Body of pancreas (tissue), 4 donors: Measurements from ENCODE around the gene MAP3K20. TPM values are rescaled to one million over a fixed set of nuclear protein-coding genes. Genes with fewer than 3 reads are reported as not detected.

ENCODE experiments used
- ATAC-seq: fragments of 150-250 bp; one replicate; pipeline ENCODE4 v1.9.1; 2016
- DNase-seq, 4 donors: peaks; one replicate each; pipeline ENCODE4 v3.0.0-alpha.2; 2019
- H3K27ac ChIP-seq, 4 donors: fragments of 200-600 bp; sonication (generic); 1 replicate in 3 of 4; 2 replicates in 1 of 4; pipeline versions ENCODE4 v1.5.1 to v1.6.1; 2016 to 2019; ENCODE audit warnings: mild to moderate bottlenecking in 1 of 4, mixed read lengths in 1 of 4, moderate library complexity in 1 of 4
- H3K27me3 ChIP-seq, 2 donors: fragments of 200-600 bp; sonication (generic); one replicate each; pipeline ENCODE4 v1.6.0; 2016; ENCODE audit warnings: mild to moderate bottlenecking in 1 of 2
- H3K36me3 ChIP-seq, 2 donors: fragments of 200-600 bp; sonication (generic); replicated peaks in 1 of 2; 2 replicates each; pipeline ENCODE4 v1.5.1; 2016; ENCODE audit warnings: low read depth in 2 of 2; ENCODE audit not compliant: insufficient read depth in 1 of 2
- H3K4me1 ChIP-seq: fragments of 200-600 bp; sonication (generic); one replicate; pipeline ENCODE4 v1.6.0; 2016
- H3K4me3 ChIP-seq, 2 donors: fragments of 200-600 bp; sonication (generic); 1 replicate in 1 of 2; 2 replicates in 1 of 2; pipeline ENCODE4 v1.5.1; 2016 to 2019
- H3K9me3 ChIP-seq, 3 donors: fragments of 200-600 bp; sonication (generic); 1 replicate in 2 of 3; 2 replicates in 1 of 3; pipeline ENCODE4 v1.5.1; 2016
- CTCF ChIP-seq, 7 experiments: fragments of 450-650 bp in 4 of 7; fragments of 200-600 bp in 3 of 7; sonication (generic) in 3 of 7; IDR thresholded peaks; one replicate each; pipeline ENCODE4 v1.5.1; 2016 to 2019; ENCODE audit warnings: antibody characterized with exemption in 7 of 7
- POLR2A ChIP-seq, 3 donors: fragments of 450-650 bp; IDR thresholded peaks; one replicate each; pipeline ENCODE4 v1.6.1; 2016; ENCODE audit warnings: antibody characterized with exemption in 3 of 3, mild to moderate bottlenecking in 2 of 3
- WGBS, 2 donors: methylation state at CpG; one replicate each; pipeline ENCODE4 v1.1.5; 2017; 5-methylcytosine and 5-hydroxymethylcytosine counted together
- intact Hi-C: fragments of 100-400 bp; cut with DNase I; formaldehyde crosslinking; loops from one replicate; pipeline ENCODE4 v1.15.1; 2023
- total RNA-seq, 2 donors: library from RNA; depleted of rRNA; stranded (reverse); fragments of >200 nt; gene quantifications; one replicate each; pipeline ENCODE4 v1.1.0, GENCODE V29; 2016

MAP3K20 gene
- total RNA-seq, 2 donors from 2014 or later = 11.5 to 18.7 TPM

DNA sequence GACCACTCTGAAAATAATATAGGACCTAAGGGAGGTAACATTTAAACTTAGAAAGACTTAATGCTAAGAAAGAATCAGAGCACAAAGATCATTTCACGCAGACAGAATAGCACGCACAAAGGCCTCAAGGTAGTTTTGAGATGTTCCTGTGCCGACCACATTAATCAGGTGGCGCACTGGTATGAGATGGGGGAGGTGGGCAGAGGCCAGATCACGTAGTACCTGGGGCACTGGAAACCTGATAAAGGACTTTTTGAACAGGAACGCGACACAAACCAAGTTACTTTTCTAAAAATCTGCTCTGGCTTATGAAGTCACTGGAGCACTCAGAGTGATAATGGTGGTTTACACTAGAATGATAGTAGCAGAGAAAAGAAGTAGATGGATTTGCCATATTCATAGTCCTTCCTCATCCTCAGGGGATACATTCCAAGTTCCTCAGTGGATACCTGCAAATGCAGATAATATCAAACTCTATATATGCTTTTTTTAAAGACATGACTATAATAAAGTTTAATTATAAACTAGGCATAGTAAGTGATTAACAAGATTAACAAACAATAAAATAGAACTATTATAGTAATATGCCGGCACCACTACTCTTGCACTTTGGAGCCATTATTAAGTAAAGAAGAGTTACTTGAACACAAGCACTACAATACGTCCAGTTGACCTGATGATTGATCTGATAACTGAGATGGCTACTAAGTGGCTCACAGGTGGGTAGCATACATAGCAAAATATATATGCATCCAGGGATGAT is 236.4 kb downstream of the MAP3K20 start:
- no peaks in the 10 kb centered on the region for H3K36me3 ChIP-seq
- no peaks in the 10 kb centered on the region for H3K9me3 ChIP-seq
- no peak for DNase-seq
- H3K27ac ChIP-seq = no peak overlapping the region
- no peak for ATAC-seq
- H3K4me3 ChIP-seq = no peak overlapping the region
- no peaks in the 10 kb centered on the region for H3K27me3 ChIP-seq
- 79 to 83% methylated on average over 9 of the region's 9 CpGs for WGBS, 2 donors
- TF ChIP-seq POLR2A (IDR thresholded peaks at IDR 0.05) = no peak
- no peak for TF ChIP-seq CTCF (IDR thresholded peaks at IDR 0.05)
- intact Hi-C loops = no loop called here
- no peaks in the 10 kb centered on the region for H3K4me1 ChIP-seq
